Measurements from ENCODE around the gene SH3PXD2B.

DNA sequence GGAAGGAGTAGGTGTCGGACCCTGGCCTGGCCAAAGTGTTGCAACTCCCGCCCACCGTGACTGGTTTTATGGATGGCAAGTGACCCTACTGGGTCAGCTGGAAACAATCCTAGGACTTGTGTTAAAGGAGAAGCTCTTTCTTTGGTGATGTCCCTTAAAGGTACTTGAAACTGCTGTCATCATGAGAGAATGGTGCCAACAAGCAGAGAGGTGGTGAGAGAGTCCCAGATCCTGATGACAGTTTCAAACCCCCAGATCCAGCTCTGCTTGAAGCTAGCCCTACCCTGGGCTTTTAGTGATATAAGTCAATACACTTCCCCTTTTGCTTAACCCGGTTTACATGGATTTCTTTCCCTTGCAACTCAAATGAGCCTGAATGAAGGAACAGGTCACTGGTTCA lies 98.3 kb downstream of the SH3PXD2B start:
- TF ChIP-seq, protein P1, sequence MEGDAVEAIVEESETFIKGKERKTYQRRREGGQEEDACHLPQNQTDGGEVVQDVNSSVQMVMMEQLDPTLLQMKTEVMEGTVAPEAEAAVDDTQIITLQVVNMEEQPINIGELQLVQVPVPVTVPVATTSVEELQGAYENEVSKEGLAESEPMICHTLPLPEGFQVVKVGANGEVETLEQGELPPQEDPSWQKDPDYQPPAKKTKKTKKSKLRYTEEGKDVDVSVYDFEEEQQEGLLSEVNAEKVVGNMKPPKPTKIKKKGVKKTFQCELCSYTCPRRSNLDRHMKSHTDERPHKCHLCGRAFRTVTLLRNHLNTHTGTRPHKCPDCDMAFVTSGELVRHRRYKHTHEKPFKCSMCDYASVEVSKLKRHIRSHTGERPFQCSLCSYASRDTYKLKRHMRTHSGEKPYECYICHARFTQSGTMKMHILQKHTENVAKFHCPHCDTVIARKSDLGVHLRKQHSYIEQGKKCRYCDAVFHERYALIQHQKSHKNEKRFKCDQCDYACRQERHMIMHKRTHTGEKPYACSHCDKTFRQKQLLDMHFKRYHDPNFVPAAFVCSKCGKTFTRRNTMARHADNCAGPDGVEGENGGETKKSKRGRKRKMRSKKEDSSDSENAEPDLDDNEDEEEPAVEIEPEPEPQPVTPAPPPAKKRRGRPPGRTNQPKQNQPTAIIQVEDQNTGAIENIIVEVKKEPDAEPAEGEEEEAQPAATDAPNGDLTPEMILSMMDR (IDR thresholded peaks at IDR 0.05) = no peak
- TF ChIP-seq EP300 (IDR thresholded peaks at IDR 0.05) (no peak), POLR2A (IDR thresholded peaks at IDR 0.05) (no peak), POLR2AphosphoS5 (IDR thresholded peaks at IDR 0.05) (no peak)

Measured in upper lobe of left lung (tissue), 4 donors.